ENCODE results near the gene JADE2. TPM values are rescaled to one million over a fixed set of nuclear protein-coding genes. Genes with fewer than 3 reads are reported as not detected.

Gene JADE2
- total and polyA plus RNA-seq, 2 of the 8 experiments (the other 6 are each of a cell fraction or from before 2014, with no cell fraction given): 19.2 to 55.8 TPM

DNA sequence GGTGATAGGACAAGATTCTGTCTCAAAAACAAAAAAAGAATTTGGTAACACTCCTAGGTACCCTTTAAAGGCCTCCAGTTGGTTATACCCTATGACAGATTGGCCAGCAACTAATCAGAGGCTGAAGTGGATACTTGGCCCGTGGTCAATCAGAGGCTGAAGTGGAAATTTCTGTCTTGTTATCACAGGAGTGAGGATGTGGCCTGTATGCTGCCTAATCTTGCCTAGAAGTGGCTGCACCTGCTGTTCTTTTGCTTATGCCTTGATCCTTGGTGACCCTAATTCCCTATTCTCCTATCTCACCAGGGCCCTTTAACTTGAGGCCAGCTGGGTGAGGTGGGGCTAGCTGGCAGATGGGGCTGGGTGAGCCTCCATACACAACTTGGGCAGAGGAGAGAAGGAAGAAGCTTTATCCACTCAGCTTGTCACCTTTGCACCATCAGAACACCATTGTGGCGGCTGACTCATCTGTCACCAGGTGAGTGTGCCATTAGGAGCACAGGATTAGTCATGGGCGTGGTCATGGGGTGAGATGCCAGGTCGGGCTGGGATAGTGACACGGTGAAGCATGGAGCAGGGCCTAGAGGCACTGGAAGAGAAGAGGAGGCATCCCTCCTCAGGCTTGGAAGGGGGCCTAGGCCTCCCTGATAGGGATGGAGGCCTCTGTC lies 65.7 kb downstream of the JADE2 start (continued):
- TF ChIP-seq, protein P1, sequence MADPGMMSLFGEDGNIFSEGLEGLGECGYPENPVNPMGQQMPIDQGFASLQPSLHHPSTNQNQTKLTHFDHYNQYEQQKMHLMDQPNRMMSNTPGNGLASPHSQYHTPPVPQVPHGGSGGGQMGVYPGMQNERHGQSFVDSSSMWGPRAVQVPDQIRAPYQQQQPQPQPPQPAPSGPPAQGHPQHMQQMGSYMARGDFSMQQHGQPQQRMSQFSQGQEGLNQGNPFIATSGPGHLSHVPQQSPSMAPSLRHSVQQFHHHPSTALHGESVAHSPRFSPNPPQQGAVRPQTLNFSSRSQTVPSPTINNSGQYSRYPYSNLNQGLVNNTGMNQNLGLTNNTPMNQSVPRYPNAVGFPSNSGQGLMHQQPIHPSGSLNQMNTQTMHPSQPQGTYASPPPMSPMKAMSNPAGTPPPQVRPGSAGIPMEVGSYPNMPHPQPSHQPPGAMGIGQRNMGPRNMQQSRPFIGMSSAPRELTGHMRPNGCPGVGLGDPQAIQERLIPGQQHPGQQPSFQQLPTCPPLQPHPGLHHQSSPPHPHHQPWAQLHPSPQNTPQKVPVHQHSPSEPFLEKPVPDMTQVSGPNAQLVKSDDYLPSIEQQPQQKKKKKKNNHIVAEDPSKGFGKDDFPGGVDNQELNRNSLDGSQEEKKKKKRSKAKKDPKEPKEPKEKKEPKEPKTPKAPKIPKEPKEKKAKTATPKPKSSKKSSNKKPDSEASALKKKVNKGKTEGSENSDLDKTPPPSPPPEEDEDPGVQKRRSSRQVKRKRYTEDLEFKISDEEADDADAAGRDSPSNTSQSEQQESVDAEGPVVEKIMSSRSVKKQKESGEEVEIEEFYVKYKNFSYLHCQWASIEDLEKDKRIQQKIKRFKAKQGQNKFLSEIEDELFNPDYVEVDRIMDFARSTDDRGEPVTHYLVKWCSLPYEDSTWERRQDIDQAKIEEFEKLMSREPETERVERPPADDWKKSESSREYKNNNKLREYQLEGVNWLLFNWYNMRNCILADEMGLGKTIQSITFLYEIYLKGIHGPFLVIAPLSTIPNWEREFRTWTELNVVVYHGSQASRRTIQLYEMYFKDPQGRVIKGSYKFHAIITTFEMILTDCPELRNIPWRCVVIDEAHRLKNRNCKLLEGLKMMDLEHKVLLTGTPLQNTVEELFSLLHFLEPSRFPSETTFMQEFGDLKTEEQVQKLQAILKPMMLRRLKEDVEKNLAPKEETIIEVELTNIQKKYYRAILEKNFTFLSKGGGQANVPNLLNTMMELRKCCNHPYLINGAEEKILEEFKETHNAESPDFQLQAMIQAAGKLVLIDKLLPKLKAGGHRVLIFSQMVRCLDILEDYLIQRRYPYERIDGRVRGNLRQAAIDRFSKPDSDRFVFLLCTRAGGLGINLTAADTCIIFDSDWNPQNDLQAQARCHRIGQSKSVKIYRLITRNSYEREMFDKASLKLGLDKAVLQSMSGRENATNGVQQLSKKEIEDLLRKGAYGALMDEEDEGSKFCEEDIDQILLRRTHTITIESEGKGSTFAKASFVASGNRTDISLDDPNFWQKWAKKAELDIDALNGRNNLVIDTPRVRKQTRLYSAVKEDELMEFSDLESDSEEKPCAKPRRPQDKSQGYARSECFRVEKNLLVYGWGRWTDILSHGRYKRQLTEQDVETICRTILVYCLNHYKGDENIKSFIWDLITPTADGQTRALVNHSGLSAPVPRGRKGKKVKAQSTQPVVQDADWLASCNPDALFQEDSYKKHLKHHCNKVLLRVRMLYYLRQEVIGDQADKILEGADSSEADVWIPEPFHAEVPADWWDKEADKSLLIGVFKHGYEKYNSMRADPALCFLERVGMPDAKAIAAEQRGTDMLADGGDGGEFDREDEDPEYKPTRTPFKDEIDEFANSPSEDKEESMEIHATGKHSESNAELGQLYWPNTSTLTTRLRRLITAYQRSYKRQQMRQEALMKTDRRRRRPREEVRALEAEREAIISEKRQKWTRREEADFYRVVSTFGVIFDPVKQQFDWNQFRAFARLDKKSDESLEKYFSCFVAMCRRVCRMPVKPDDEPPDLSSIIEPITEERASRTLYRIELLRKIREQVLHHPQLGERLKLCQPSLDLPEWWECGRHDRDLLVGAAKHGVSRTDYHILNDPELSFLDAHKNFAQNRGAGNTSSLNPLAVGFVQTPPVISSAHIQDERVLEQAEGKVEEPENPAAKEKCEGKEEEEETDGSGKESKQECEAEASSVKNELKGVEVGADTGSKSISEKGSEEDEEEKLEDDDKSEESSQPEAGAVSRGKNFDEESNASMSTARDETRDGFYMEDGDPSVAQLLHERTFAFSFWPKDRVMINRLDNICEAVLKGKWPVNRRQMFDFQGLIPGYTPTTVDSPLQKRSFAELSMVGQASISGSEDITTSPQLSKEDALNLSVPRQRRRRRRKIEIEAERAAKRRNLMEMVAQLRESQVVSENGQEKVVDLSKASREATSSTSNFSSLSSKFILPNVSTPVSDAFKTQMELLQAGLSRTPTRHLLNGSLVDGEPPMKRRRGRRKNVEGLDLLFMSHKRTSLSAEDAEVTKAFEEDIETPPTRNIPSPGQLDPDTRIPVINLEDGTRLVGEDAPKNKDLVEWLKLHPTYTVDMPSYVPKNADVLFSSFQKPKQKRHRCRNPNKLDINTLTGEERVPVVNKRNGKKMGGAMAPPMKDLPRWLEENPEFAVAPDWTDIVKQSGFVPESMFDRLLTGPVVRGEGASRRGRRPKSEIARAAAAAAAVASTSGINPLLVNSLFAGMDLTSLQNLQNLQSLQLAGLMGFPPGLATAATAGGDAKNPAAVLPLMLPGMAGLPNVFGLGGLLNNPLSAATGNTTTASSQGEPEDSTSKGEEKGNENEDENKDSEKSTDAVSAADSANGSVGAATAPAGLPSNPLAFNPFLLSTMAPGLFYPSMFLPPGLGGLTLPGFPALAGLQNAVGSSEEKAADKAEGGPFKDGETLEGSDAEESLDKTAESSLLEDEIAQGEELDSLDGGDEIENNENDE (IDR thresholded peaks at IDR 0.05; ENCODE audit: insufficient replicate concordance, low read length): no peak
- TF ChIP-seq, protein P2, sequence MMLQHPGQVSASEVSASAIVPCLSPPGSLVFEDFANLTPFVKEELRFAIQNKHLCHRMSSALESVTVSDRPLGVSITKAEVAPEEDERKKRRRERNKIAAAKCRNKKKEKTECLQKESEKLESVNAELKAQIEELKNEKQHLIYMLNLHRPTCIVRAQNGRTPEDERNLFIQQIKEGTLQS (IDR thresholded peaks at IDR 0.05; ENCODE audit: insufficient read depth, low read depth, low read length): no peak
- TF ChIP-seq FOSL1 (IDR thresholded peaks at IDR 0.05; ENCODE audit: insufficient read depth, low read depth, low read length): no peak
- TF ChIP-seq RFX5 (IDR thresholded peaks at IDR 0.05; ENCODE audit: borderline replicate concordance, low read depth, low read length): peak; percentile 87
- no peak for TF ChIP-seq EP300 (IDR thresholded peaks at IDR 0.05; ENCODE audit: borderline replicate concordance in 1 of 2, low read depth in 2 of 2, low read length in 2 of 2)
- no peak for TF ChIP-seq POU5F1 (IDR thresholded peaks at IDR 0.05; ENCODE audit: low read depth, low read length)
- TF ChIP-seq KDM1A (IDR thresholded peaks at IDR 0.05; ENCODE audit: borderline replicate concordance, low read length): no peak
- peak; percentile 73 for TF ChIP-seq CREB1 (IDR thresholded peaks at IDR 0.05)

Data from H1 (cell line).